Gastroesophageal sphincter (tissue), 4 donors: ENCODE results near the gene DPT. TPM values are rescaled to one million over a fixed set of nuclear protein-coding genes. Genes with fewer than 3 reads are reported as not detected.

ENCODE experiments used
- ATAC-seq: fragments of 150-250 bp; one replicate; pipeline ENCODE4 v1.9.1; 2016; ENCODE audit warnings: mild to moderate bottlenecking, moderate library complexity
- H3K27ac ChIP-seq, 4 donors: fragments of 200-600 bp; sonication (generic) in 3 of 4; 1 replicate in 3 of 4; 2 replicates in 1 of 4; pipeline ENCODE4 v1.5.1; 2016 to 2019
- H3K27me3 ChIP-seq: fragments of 200-600 bp; sonication (generic); one replicate; pipeline ENCODE4 v1.5.1; 2019
- H3K36me3 ChIP-seq, 2 donors: fragments of 200-600 bp; sonication (generic); one replicate each; pipeline ENCODE4 v1.5.1; 2019; ENCODE audit warnings: control low read depth in 1 of 2
- H3K4me1 ChIP-seq, 3 donors: fragments of 200-600 bp; sonication (generic); 1 replicate in 2 of 3; 2 replicates in 1 of 3; pipeline ENCODE4 v1.5.1; 2016 to 2019; ENCODE audit warnings: control low read depth in 2 of 3
- H3K4me3 ChIP-seq, 2 donors: fragments of 200-600 bp; sonication (generic); one replicate each; pipeline ENCODE4 v1.5.1; 2019; ENCODE audit warnings: mild to moderate bottlenecking in 1 of 2, moderate library complexity in 1 of 2
- H3K9me3 ChIP-seq, 3 donors: fragments of 200-600 bp; sonication (generic); one replicate each; pipeline ENCODE4 v1.5.1; 2017 to 2019; ENCODE audit warnings: control low read depth in 2 of 3
- EP300 ChIP-seq: sonication (generic); formaldehyde crosslinking; IDR thresholded peaks from one replicate; pipeline ENCODE4 v1.6.1; 2017; ENCODE audit warnings: antibody characterized with exemption, mild to moderate bottlenecking
- POLR2A ChIP-seq, 2 donors: fragments of 450-650 bp; IDR thresholded peaks; one replicate each; pipeline ENCODE4 v1.6.1; 2017; ENCODE audit warnings: antibody characterized with exemption in 2 of 2, mild to moderate bottlenecking in 2 of 2, moderate library complexity in 1 of 2
- POLR2AphosphoS5 ChIP-seq: sonication (generic); formaldehyde crosslinking; IDR thresholded peaks from one replicate; pipeline ENCODE4 v1.6.1; 2017; ENCODE audit warnings: antibody characterized with exemption
- WGBS, 2 donors: methylation state at CpG; one replicate each; pipeline ENCODE4 v1.1.5; 2018; ENCODE audit warnings: low coverage in 1 of 2; 5-methylcytosine and 5-hydroxymethylcytosine counted together
- total RNA-seq, 4 donors: library from RNA; depleted of rRNA; stranded (reverse); fragments of >200 nt; gene quantifications; one replicate each; pipeline ENCODE4 v1.1.0, GENCODE V29; 2016
- TF ChIP-seq, protein P1 (sequence below), 4 experiments: fragments of 200-600 bp in 2 of 4; fragments of 450-650 bp in 2 of 4; sonication (generic) in 1 of 4; IDR thresholded peaks; one replicate each; pipeline ENCODE4 v1.5.1; 2017 to 2019; ENCODE audit warnings: antibody characterized with exemption in 4 of 4, mild to moderate bottlenecking in 2 of 4, moderate library complexity in 2 of 4

Gene DPT
- total RNA-seq, 4 donors from 2014 or later, result 75.2 to 354 (median 130) TPM

DNA sequence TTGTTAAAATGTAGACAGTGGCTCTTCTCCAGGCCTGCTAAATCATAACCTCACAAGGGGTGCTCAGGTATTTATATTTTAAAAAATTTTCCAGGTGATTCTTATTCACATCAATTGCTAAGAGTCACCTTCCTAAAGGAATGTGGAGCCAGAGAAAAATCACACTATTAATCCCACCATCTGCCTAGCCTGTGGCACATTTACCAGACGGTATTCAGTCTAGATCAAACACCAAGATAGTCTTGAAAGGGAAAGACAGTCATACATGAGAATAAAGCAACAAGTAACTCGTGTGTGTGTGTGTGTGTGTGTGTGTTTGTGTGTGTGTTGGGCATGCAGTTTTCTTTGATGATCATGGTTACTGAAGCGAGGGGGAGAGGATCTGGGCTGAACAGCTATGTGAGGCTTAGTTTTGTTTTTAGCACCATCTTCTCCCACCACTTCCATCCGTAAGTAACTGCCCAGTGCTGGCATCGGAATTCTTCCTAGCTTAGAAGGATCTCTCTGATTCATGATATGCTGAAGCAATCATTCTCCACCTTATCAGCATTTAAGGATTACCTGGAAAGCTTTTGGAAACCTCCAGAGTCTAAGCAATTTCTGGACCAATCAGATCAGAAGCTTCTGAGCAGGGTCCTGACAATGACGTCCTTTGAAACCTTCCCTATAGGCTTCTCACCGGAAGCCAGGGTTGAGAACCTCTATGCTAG is 2.4 kb upstream of the DPT start:
- no peak for TF ChIP-seq POLR2AphosphoS5
- TF ChIP-seq, protein P1, sequence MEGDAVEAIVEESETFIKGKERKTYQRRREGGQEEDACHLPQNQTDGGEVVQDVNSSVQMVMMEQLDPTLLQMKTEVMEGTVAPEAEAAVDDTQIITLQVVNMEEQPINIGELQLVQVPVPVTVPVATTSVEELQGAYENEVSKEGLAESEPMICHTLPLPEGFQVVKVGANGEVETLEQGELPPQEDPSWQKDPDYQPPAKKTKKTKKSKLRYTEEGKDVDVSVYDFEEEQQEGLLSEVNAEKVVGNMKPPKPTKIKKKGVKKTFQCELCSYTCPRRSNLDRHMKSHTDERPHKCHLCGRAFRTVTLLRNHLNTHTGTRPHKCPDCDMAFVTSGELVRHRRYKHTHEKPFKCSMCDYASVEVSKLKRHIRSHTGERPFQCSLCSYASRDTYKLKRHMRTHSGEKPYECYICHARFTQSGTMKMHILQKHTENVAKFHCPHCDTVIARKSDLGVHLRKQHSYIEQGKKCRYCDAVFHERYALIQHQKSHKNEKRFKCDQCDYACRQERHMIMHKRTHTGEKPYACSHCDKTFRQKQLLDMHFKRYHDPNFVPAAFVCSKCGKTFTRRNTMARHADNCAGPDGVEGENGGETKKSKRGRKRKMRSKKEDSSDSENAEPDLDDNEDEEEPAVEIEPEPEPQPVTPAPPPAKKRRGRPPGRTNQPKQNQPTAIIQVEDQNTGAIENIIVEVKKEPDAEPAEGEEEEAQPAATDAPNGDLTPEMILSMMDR (IDR thresholded peaks at IDR 0.05), result no peak
- no peak for TF ChIP-seq EP300
- no peak for TF ChIP-seq POLR2A (IDR thresholded peaks at IDR 0.05)
- H3K36me3 ChIP-seq, result no peaks in the 10 kb centered on the region
- H3K27me3 ChIP-seq, result no peaks in the 10 kb centered on the region
- peaks cover 0 to 21% (median 0%) of the 10 kb centered on the region in 3 donors for H3K4me1 ChIP-seq
- 73 to 92% methylated on average over 6 to 7 of the region's 7 CpGs for WGBS, 2 donors
- no peak overlapping the region for H3K27ac ChIP-seq
- ATAC-seq, result no peak
- H3K4me3 ChIP-seq, result no peak overlapping the region
- no peaks in the 10 kb centered on the region for H3K9me3 ChIP-seq

DNA sequence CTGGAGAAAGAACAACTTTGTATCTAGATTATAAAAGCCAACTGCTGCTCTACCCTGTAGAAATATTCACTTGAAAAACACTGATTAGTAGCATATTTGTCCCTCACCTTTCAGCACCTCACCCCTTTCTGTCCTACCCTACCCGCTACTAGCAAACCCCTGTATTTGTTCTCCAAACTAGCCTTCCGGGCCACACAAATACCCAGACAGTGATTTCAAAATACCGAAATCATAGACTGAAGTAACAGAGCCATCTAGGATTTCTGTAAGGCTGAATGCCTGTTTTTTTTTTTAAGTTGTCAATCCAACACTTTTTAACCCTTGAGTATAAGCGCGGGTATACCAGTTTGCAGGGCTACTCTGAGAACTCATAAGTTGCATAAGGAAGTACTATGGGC is 398 bp upstream of the DPT start:
- Histone ChIP-seq H3K36me3 (no peaks in the 10 kb centered on the region), H3K4me3 (peak overlapping the region in 1 of 2 donors; percentile 43), H3K4me1 (peaks cover 0 to 16% (median 0%) of the 10 kb centered on the region in 3 donors), H3K27ac (peak overlapping the region in 1 of 4 donors; percentile 42), H3K9me3 (no peaks in the 10 kb centered on the region), H3K27me3 (no peaks in the 10 kb centered on the region)
- TF ChIP-seq POLR2A (IDR thresholded peaks at IDR 0.05) (no peak), EP300 (no peak), POLR2AphosphoS5 (no peak)
- TF ChIP-seq, protein P1 (IDR thresholded peaks at IDR 0.05), result no peak
- whole genome bisulfite sequencing, 2 donors, result 82 to 90% methylated on average over 3 of the region's 5 CpGs
- ATAC-seq, result peak; percentile 55

DNA sequence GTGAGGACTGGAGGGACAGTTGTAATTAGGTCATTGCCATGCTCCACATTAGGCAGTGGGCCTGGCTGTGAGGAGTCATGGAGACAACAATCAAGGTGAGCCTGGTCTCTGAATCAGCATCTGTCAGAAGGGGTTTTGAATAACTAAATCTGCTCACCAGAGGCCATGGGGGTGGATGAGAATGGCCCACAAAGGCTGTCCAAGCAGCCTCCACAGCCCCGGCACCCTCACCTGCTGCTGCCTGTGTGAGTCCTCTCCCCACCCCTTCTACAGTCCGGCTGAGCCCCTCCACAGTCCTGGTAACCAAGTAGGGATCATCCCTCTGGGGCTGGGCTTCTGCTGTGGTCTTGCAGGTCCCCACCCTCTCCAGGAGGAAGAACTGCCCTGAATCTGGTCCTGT is 2.3 kb downstream of the DPT start:
- WGBS, 2 donors, result no CpG with 5 or more reads among the region's 2 CpGs
- Histone ChIP-seq H3K36me3 (no peaks in the 10 kb centered on the region), H3K9me3 (no peaks in the 10 kb centered on the region), H3K4me3 (peak overlapping the region in 1 of 2 donors; percentile 43), H3K27ac (peak overlapping the region in 3 of 4 donors; percentile 42 to 62 (median 54)), H3K27me3 (no peaks in the 10 kb centered on the region), H3K4me1 (peaks cover 0 to 19% (median 0%) of the 10 kb centered on the region in 3 donors)
- no peak for ATAC-seq
- TF ChIP-seq POLR2A (IDR thresholded peaks at IDR 0.05), result no peak
- TF ChIP-seq, protein P1 (IDR thresholded peaks at IDR 0.05), result no peak
- TF ChIP-seq EP300, result no peak
- no peak for TF ChIP-seq POLR2AphosphoS5

DNA sequence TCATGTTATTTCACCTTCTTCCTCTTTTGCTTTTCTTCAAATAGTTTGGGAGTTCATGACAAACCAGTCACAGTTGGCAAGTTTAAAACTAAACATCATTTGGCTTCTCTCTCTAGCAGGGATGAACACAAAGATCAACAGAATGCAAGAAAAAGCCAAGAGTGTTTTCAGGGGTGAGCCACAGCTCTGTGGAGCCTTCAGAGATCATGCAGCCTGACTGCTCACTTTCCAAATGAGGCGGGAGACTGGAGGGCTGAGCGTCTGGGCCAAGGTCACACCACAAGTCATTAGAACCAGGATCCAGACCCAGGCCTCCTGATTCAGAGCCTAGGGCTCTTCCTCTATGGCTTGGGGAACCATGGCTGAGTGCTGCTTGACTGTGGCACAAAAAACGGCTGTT is 2.7 kb downstream of the DPT start:
- Histone ChIP-seq H3K27ac (peak overlapping the region in 3 of 4 donors; percentile 42 to 62 (median 54)), H3K4me3 (peak overlapping the region in 1 of 2 donors; percentile 43), H3K4me1 (peaks cover 0 to 19% (median 0%) of the 10 kb centered on the region in 3 donors), H3K9me3 (no peaks in the 10 kb centered on the region), H3K36me3 (no peaks in the 10 kb centered on the region), H3K27me3 (no peaks in the 10 kb centered on the region)
- no peak for ATAC-seq
- WGBS, 2 donors, result 80 to 86% methylated on average over 1 to 2 of the region's 3 CpGs
- no peak for TF ChIP-seq POLR2AphosphoS5
- no peak for TF ChIP-seq EP300
- TF ChIP-seq, protein P1 (IDR thresholded peaks at IDR 0.05), result no peak
- no peak for TF ChIP-seq POLR2A (IDR thresholded peaks at IDR 0.05)

DNA sequence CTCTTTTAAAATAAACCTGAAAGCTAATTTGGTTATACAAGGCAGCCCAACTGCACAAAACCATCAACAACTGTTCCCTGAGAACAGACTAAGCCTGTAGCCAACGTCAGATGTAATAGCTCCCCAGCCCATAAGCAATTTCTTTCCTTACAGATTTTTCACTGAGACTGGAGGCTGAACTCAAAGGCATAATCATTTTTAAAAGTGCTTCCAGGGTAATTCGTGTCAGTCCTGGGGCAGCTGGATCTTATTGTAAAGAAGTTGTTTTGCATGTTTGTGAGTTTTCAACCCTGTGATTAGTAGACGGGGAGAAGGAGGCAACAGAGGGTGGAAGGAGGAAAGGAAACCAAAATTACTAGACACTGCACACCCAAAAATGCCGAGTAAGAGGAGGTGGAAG is 3.2 kb downstream of the DPT start:
- no peak for ATAC-seq
- TF ChIP-seq POLR2A (IDR thresholded peaks at IDR 0.05) (no peak), POLR2AphosphoS5 (no peak), EP300 (no peak)
- TF ChIP-seq, protein P1 (IDR thresholded peaks at IDR 0.05), result no peak
- WGBS, 2 donors, result 36 to 70% methylated on average over 3 to 4 of the region's 4 CpGs
- H3K4me3 ChIP-seq, result no peak overlapping the region
- H3K4me1 ChIP-seq, result peaks cover 0 to 19% (median 0%) of the 10 kb centered on the region in 3 donors
- H3K9me3 ChIP-seq, result no peaks in the 10 kb centered on the region
- peak overlapping the region in 2 of 4 donors; percentile 42 to 54 for H3K27ac ChIP-seq
- no peaks in the 10 kb centered on the region for H3K27me3 ChIP-seq
- H3K36me3 ChIP-seq, result no peaks in the 10 kb centered on the region
